Activated CD8-positive, alpha-beta memory T cell treated with anti-CD3 and anti-CD28 coated beads, Interleukin-2, amount 50 U/mL, for 1 hour (primary cell): ENCODE results near the gene DISC1.
"Not testable (repeated sequence)": the region's sequence is repeated elsewhere in the genome, so short reads cannot be mapped to it uniquely, and the experiment has no call there.

Experiments used
- DNase-seq: peaks from one replicate; pipeline ENCODE4 v3.0.0-alpha.2; 2020; ENCODE audit errors: extremely low read depth

Gene DISC1

GRCh38 chr1:231728987-231729386 lies 102.4 kb downstream of the DISC1 start:
- not testable (repeated sequence) for DNase-seq

DNA sequence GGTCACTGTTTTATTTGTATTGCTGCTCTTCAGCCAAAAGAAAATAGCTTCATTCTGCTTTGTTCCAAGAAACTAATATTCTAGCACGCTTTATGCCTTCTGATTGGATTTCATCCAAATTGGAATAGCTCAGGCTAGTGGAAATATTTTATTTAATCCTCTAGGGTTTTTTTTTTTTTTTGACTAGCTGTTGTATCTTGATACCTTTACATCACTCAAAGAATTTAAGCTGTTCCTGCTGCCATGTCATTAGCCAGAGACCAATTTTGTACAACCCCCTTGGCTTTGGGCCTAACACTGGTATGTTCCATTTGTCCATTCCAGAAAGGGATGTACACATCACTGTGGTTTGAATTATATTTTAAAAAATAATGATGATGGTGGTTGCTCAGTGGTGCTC lies 103.0 kb downstream of the DISC1 start:
- no peak for DNase-seq

- DNase-seq, result no peak
Measured at GRCh38 chr1:231731268-231731667, 104.7 kb downstream of the DISC1 start.

- no peak for DNase-seq
Measured at GRCh38 chr1:231733063-231733462, 106.5 kb downstream of the DISC1 start.

GRCh38 chr1:231733672-231734071 lies 107.1 kb downstream of the DISC1 start:
- DNase-seq, result no peak

DNA sequence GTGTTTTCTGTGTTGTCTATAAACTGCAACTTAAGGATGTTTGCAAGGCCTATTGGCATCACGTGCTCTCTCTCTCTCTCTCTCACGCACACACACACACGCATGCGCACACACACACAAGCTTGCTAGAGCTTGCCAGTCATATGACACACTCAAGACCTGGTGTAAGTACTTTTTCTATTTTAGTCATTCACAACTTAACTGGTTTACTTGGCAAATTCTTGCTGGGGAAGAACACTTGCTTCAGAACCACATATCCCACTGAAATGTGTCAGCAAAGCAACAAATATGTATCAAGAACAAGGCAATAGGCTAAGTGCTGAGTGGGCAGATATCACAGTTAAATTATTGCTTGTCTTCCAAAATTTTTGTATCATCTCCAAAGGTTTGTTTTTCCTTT lies 107.8 kb downstream of the DISC1 start:
- DNase-seq, result no peak

GRCh38 chr1:231735411-231735810 lies 108.8 kb downstream of the DISC1 start:
- DNase-seq, result no peak

DNA sequence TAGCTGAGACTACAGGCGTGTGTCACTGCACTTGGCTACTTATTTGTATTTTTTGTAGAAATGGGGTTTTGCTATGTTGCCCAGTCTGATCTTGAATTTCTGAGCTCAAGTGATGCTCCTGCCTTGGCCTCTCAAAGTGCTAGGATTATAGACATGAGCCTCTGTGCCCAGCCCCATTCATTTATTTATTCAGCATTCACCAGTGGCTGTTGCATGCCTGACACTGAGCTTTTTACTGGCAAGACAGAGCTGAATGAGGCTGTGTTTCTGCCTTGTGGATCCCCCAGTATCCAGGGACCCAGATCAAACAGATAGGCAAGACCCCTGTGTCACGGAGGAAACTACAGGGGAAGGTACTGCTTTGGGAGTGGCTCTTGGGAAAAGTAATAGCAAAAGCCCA lies 109.4 kb downstream of the DISC1 start:
- DNase-seq, result no peak

DNA sequence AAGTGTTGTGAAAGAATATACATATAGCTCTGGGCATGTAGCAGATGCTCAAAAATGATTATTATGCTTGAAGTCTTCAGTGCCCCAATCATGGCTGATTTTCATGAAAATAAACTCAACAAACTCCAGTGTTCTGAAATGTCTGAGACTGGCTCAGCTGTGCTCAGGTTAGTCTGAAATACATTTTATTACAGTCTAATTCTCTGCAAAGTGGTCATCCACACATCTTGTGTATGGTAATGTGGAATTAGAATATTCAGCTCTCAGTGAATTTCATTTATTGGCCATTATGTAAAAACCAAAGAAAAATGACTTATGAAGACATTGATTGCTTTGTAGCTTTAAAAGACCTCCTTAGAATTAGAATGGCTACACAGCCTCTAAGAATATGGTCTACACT lies 109.9 kb downstream of the DISC1 start:
- no peak for DNase-seq

DNA sequence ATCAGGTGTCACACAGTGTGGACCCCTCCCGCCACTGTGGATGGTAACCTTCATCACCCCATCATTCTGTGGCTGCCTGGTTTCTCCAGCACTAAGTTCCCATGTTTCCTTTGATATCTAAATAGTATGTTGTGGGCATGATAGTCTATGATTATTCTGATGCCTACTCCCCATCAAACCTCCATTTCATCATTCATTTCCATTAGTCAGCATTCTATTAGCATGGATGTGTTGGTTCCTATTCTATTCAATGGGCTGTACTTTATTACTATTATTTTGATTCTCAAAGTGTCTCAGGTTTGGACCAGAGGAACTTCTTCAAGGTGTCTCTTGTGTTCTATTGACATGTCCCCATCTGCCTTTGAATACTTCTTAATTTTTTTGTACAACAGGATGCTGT lies 112.0 kb downstream of the DISC1 start:
- no peak for DNase-seq

- DNase-seq, result no peak
Measured at GRCh38 chr1:231743966-231744365, 117.4 kb downstream of the DISC1 start.

- no peak for DNase-seq
Measured at GRCh38 chr1:231748760-231749415, 122.3 kb downstream of the DISC1 start.

DNA sequence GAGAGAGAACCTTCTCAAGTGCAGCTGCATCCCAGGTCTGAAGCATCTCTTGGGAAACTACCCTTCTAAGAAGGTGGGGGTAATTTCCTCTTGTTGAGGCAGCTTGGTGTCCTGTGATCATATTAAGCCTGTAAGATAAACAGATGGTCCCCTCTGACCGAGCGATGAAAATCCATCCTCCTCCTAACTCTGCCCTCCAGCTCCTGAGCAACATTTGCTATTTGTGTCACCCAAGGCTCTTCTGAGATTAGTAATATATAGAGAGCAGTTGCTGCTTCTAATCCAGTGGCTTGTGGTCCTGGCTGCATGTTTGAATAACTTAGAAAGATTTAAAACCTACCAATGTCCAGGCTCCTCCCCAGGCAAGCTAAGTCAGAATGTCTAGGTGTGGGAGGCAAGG lies 123.7 kb downstream of the DISC1 start:
- DNase-seq, result no peak

- no peak for DNase-seq
Measured at GRCh38 chr1:231750818-231751362, 124.3 kb downstream of the DISC1 start.

GRCh38 chr1:231751415-231751814 lies 124.8 kb downstream of the DISC1 start:
- DNase-seq, result no peak

DNA sequence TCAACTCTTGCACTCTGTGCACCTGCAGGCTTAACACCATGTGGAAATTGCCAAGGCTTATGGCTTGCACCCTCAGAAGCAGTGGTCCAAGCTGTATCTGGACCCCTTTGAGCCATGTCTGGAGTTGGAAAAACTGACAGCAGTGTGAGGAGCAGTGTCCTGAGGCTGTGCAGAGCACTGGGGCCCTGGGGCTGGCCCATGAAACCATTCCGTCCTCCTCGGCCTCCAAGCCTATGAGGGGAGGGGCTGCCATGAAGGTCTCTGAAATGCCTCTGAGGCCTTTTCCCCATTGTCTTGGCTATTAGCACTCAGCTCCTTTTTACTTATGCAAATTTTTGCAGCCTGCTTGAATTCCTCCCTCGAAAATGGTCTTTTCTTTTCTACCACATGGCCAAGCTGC lies 126.7 kb downstream of the DISC1 start:
- DNase-seq, result no peak

GRCh38 chr1:231757101-231757404 lies 130.5 kb downstream of the DISC1 start:
- DNase-seq, result no peak

DNA sequence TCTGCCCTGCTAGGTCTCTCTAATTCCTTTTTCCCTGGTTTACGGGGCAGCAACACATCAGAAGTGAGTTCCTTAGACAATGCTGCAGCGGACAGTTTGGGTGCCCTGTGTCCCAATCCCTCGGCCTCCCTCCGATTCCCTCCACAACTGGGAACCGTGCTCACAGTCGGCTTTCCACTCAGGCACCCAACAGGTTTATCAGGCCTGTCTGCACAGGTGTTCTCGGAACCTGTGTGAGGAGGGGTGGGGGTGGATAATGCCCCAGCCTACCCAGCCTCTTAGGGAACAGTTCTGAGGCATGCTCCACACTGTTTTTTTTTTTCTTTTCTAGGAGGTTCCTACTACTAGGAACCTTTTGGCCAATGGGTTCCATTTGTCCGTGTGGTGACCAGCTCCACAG lies 131.2 kb downstream of the DISC1 start:
- no peak for DNase-seq

GRCh38 chr1:231761252-231761651 lies 134.7 kb downstream of the DISC1 start:
- no peak for DNase-seq

GRCh38 chr1:231761747-231762541 lies 135.4 kb downstream of the DISC1 start:
- no peak for DNase-seq

GRCh38 chr1:231763456-231763855 lies 136.9 kb downstream of the DISC1 start:
- DNase-seq, result no peak

DNA sequence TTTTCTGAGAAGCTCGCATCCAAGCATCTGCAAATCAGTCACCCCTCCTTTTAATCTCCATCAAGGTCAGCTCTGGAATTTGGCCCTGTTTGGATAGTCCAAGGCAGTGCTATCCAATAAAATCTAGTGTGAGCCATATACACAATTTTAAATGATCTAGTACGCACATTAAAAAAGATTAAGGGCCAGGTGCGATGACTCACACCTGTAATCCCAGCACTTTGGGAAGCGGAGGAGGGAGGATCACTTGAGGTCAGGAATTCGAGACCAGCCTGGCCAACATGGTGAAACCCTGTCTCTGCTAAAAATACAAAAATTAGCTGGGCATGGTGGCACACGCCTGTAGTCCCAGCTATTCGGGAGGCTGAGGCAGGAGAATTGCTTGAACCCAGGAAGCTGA lies 139.2 kb downstream of the DISC1 start:
- DNase-seq, result not testable (repeated sequence)

DNA sequence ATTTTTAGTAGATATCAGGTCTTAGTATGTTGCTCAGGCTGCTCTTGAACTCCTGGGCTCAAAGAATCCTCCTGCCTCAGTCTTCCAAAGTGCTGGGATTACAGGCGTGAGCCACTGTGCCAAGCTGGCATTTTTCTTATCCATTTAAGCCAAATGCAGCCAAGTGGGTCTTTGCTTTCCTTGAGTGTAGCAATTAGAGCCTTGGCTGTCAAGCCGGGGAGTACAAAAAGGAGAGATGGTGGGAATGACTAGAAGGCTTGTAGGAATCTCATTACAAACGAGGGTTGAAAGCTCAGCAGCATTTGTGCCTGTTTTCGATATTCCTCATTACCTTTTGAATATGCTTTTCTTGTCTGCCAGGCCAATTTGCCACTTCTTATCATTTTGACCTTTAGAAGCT lies 140.9 kb downstream of the DISC1 start:
- no peak for DNase-seq
